ENCODE measurements around the gene SLC22A13. TPM values are rescaled to one million over a fixed set of nuclear protein-coding genes. Genes with fewer than 3 reads are reported as not detected.
A peak's percentile ranks its signal among the peaks of the same experiment; 100 is the strongest.

Gene SLC22A13
- total RNA-seq, 3 donors from 2014 or later, result 0.27 to 0.53 (median 0.29) TPM

DNA sequence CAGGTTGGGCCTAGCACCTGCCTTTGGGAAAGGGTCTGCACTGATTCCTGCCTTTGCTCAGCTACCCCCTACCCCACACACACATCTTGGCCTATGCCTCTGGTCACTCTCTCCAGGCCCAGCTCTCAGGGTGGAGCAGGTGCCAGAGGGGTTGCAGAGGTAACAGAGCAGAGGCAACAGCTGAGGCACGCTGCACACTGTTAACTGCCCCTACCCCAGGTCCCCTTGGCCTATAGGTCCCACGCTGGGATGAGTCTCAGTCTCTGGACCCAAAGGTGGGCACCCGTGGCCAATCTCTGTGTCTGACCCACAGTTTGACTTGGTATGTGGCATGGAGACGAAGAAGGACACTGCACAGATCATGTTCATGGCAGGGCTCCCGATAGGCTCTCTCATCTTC is 41.3 kb downstream of the SLC22A13 start:
- no peaks in the 10 kb centered on the region for H3K9me3 Mint-ChIP-seq
- ATAC-seq, result no peak
- H3K4me3 Mint-ChIP-seq, result no peak overlapping the region
- no peaks in the 10 kb centered on the region for H3K4me1 Mint-ChIP-seq (ENCODE audit: low read depth)
- no peaks in the 10 kb centered on the region for H3K27me3 Mint-ChIP-seq (ENCODE audit: low read depth)
- no peaks in the 10 kb centered on the region for H3K36me3 Mint-ChIP-seq (ENCODE audit: insufficient read depth)
- DNase-seq, result no peak

DNA sequence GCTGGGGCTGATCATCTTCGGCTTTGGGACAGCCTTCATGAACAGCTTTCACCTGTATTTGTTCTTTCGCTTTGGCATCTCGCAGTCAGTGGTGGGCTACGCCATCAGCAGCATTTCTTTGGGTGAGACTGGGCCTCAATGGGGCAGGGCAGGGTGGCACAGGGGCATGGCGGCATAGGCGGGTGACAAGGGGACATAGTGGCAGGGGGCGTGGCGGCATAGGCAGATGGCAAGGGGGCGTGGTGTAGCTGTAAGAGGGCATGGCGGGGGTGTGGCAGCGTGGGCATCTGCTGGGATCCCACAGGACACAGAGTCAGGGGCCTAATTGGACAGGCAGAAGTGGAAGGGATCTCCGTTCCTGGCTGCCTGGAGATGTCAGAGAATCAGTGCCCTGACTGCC is 42.0 kb downstream of the SLC22A13 start:
- ATAC-seq (no peak), DNase-seq (no peak)
- H3K4me1 Mint-ChIP-seq (ENCODE audit: low read depth), result no peaks in the 10 kb centered on the region
- H3K36me3 Mint-ChIP-seq (ENCODE audit: insufficient read depth), result no peaks in the 10 kb centered on the region
- H3K27me3 Mint-ChIP-seq (ENCODE audit: low read depth), result peaks cover 3% of the 10 kb centered on the region
- H3K9me3 Mint-ChIP-seq, result no peaks in the 10 kb centered on the region
- no peak overlapping the region for H3K4me3 Mint-ChIP-seq

DNA sequence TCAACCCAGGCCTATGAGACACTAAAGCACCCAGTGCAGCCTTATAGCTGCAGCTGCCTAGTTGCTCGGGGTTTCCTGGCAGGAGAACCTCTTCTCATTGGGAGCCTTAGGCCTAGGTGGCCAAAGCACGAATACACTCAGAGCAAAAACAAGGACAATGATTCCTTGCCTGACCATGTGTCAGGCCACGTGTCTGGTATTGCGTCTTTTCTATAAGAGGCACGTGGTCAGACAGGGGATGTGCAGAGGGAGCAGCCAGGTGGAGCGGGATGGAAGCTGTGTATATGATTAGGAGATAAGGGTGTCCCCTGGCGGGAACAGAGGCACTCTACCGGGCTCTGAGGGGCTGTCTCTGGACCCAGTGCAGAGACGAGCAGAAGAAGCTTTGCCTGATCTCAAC is 42.8 kb downstream of the SLC22A13 start:
- H3K4me1 Mint-ChIP-seq (ENCODE audit: low read depth), result no peaks in the 10 kb centered on the region
- H3K27me3 Mint-ChIP-seq (ENCODE audit: low read depth), result peaks cover 3% of the 10 kb centered on the region
- DNase-seq (no peak), ATAC-seq (no peak)
- H3K36me3 Mint-ChIP-seq (ENCODE audit: insufficient read depth), result no peaks in the 10 kb centered on the region
- H3K9me3 Mint-ChIP-seq, result no peaks in the 10 kb centered on the region
- no peak overlapping the region for H3K4me3 Mint-ChIP-seq

DNA sequence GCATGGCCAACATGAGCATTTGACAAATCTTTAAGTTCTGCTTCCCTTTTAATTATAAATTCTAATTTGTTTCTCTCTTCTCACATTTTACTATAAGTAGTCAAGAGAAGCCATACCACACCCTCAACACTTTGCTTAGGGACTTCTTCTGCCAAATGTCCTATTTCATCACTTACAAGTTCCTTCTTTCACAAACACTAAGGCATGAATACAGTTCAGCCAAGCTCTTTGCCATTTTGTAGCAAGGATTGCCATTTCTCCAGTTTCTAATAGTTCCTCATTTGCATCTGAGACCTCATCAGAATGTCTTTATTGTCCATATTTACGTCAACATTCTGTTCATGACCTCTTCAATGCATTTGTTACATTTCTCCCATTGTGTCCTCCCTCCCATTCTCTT is 45.9 kb downstream of the SLC22A13 start:
- Mint-ChIP-seq H3K4me3 (no peak overlapping the region), H3K4me1 (ENCODE audit: low read depth) (no peaks in the 10 kb centered on the region), H3K27me3 (ENCODE audit: low read depth) (peaks cover 3% of the 10 kb centered on the region), H3K36me3 (ENCODE audit: insufficient read depth) (no peaks in the 10 kb centered on the region), H3K9me3 (no peaks in the 10 kb centered on the region)
- ATAC-seq, result no peak
- DNase-seq, result no peak

DNA sequence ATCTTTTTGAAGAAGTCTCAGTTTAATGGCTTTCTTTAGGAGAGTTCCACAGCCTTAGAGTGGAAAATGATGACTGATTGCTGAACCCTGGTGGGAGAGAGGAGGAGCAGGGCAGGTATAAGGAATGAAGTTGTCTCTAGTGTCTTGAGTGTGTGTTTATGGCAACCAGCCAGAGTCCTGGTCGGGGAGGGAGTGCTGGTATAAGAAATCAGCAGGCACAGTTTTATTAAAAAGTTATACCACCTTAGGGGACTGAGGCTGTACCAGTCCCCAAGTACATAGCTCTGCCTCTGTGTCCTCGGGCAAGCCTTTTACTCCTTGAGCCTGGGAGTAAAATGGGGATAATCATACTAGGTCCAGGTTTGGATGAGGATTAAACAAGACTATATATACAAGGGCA is 46.3 kb downstream of the SLC22A13 start:
- DNase-seq (no peak), ATAC-seq (no peak)
- Mint-ChIP-seq H3K9me3 (no peaks in the 10 kb centered on the region), H3K27me3 (ENCODE audit: low read depth) (peaks cover 3% of the 10 kb centered on the region), H3K4me3 (no peak overlapping the region), H3K36me3 (ENCODE audit: insufficient read depth) (no peaks in the 10 kb centered on the region), H3K4me1 (ENCODE audit: low read depth) (no peaks in the 10 kb centered on the region)

DNA sequence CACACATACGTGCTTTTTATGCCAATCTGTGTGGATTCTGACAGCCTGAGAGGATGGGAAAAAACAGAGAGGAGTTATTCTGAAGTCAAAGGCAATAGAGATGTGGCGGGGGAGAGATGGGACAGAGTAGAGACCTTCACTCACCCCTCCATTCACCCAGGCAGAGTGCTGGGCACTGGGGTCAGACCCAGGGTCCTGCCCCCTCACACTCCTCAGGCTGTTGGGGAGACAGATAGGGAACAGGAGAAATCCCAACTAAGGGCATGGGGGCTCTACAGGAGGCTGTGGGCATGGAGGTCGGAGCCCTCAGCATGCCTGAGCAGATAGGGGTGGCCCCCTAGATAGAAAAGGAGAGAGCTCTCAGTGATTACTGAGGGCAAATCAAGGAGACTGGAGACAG is 46.7 kb downstream of the SLC22A13 start:
- Mint-ChIP-seq H3K36me3 (ENCODE audit: insufficient read depth) (no peaks in the 10 kb centered on the region), H3K4me3 (no peak overlapping the region), H3K4me1 (ENCODE audit: low read depth) (no peaks in the 10 kb centered on the region), H3K27me3 (ENCODE audit: low read depth) (peaks cover 3% of the 10 kb centered on the region), H3K9me3 (no peaks in the 10 kb centered on the region)
- ATAC-seq (no peak), DNase-seq (no peak)

DNA sequence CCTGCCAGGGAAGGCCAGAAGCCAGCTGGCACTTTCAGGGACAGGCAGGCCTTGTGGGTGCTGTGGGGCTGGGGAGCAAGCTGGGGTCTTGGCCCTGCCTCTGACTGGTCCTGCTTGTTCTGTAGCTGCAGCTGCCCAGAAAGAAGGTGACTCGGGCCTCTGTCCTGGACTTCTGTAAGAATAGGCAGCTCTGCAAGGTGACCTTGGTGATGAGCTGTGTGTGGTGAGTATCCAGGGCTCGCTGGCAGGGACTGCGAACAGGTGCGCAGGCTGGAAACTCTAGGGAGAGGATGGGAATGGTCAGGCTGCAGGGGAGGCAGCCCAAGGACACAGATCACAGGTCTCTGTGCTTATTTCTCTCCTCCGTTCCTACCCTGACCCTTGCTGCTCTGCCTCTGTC is 47.7 kb downstream of the SLC22A13 start:
- ATAC-seq (no peak), DNase-seq (no peak)
- H3K9me3 Mint-ChIP-seq, result no peaks in the 10 kb centered on the region
- H3K4me1 Mint-ChIP-seq (ENCODE audit: low read depth), result no peaks in the 10 kb centered on the region
- peaks cover 3% of the 10 kb centered on the region for H3K27me3 Mint-ChIP-seq (ENCODE audit: low read depth)
- H3K36me3 Mint-ChIP-seq (ENCODE audit: insufficient read depth), result no peaks in the 10 kb centered on the region
- no peak overlapping the region for H3K4me3 Mint-ChIP-seq

DNA sequence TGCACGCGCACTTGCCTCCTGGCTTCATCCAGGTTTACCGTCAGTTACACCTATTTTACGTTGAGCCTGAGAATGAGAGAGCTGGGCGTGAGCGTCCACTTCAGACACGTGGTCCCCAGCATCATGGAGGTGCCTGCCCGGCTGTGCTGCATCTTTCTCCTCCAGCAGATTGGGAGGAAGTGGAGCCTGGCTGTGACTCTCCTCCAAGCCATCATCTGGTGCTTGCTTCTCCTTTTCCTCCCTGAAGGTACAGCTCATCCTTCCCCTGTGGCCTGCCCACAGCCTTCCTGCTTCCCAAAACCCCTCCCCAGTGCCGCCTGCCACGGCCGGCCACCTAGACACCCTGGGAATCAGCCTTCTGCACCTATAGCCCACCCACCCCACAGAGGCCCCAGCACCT is 48.1 kb downstream of the SLC22A13 start:
- Mint-ChIP-seq H3K4me1 (ENCODE audit: low read depth) (no peaks in the 10 kb centered on the region), H3K4me3 (no peak overlapping the region), H3K36me3 (ENCODE audit: insufficient read depth) (no peaks in the 10 kb centered on the region), H3K27me3 (ENCODE audit: low read depth) (peaks cover 3% of the 10 kb centered on the region), H3K9me3 (no peaks in the 10 kb centered on the region)
- ATAC-seq, result no peak
- DNase-seq, result no peak

DNA sequence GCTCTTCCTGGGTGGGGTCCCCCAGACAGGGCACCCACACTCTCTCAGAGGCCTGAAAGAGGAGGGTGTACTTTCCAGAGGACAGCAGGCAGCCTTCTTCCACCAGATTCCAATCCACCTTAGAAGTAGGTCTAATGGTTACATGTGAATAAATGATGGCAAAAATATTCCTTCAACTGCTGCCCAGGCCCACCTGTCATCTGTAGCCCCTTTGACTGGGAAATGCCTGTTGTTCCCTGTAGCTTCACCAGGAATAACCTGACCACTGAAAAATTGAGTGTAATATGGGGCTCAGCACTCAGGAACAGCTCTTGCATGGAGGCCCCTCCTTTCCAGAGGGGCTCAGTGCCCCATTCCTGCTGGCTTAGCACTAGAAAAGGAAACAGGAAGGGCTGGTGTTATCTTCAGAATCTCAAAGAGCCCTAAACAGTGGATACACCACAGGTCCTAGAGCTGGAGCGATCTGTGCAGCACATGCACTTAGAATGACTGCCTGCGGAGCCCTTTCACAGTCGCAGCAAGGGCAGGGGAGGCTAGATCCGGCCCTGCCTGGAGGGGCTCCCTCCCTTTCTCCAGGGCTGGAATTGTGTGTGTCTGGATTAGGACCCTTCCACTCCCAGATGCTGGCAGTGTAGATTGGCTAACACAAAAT is 48.6 kb downstream of the SLC22A13 start:
- H3K9me3 Mint-ChIP-seq, result no peaks in the 10 kb centered on the region
- DNase-seq (no peak), ATAC-seq (no peak)
- H3K4me3 Mint-ChIP-seq, result no peak overlapping the region
- H3K27me3 Mint-ChIP-seq (ENCODE audit: low read depth), result peaks cover 3% of the 10 kb centered on the region
- H3K36me3 Mint-ChIP-seq (ENCODE audit: insufficient read depth), result no peaks in the 10 kb centered on the region
- no peaks in the 10 kb centered on the region for H3K4me1 Mint-ChIP-seq (ENCODE audit: low read depth)

DNA sequence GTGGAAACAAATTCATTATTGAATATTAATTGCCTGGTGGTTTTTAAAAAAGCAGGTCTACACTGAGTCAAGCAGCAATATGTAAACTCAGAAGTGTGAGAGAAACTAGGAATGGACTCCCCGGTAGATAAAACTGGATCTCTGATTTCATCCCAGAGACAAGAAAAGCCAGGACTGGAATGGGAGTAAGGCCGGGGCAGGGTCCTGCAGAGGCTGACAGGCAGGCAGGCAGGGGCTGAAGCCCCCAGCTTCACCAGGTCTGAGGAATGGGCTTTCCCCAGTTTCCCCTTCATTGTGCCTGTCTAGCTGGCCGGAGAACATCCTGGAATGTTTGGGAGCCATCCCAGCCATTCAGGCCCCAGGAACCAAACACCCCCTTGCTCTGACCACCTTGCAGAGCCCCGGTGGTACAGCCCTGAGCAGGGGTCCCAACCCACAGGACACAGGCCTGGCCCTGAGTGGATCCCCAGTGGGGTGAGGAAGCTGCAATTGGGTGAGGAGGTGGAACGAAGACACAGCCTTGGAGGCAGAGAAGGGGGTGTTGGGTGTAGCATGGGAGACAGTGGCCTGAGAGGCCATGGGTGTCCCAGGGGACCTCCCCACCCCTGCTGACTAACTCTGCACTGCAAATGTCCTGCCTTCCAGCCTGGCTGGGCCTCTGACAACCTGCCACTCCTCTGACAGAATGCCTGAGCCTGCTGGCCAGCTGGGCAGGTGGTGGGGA is 49.3 kb downstream of the SLC22A13 start:
- H3K27me3 Mint-ChIP-seq (ENCODE audit: low read depth), result peaks cover 3% of the 10 kb centered on the region
- no peak for ATAC-seq

DNA sequence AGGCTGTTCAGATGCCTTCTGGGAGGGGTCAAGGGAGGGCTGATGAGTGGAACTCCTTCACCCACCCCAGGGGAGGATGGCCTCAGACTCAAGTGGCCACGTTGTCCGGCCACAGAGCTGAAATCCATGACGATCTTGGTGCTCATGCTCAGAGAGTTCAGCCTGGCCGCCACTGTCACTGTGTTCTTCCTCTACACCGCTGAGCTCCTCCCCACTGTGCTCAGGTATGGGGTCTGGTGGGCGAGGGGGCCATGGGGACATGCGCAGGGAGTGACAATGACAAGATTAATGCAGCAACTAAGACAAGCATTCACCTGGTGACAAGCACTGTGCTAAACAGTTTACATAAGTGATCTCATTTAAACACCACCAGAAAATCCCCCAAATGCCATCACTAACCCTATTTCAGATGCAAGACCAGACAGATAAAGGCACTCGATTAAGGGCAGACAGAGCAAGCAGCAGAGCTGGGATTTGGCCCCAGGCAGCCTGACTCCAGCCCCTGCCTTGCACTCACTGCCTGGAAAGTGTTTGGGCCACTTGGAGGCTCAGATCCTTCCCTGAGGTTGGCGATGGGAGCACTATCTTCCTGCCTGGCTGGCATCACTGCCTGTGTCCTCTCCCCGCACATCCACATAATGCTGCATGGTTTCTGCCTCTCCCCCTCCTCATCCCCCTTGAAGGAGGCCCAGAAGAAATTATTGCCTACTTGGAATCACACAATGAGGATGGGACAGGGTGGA is 50.0 kb downstream of the SLC22A13 start:
- peaks cover 3% of the 10 kb centered on the region for H3K27me3 Mint-ChIP-seq (ENCODE audit: low read depth)
- no peak overlapping the region for H3K4me3 Mint-ChIP-seq
- no peaks in the 10 kb centered on the region for H3K36me3 Mint-ChIP-seq (ENCODE audit: insufficient read depth)
- no peak for DNase-seq
- no peaks in the 10 kb centered on the region for H3K9me3 Mint-ChIP-seq
- H3K4me1 Mint-ChIP-seq (ENCODE audit: low read depth), result no peaks in the 10 kb centered on the region
- no peak for ATAC-seq

More for the DNA sequence above, 49.3 kb downstream of the SLC22A13 start:
- Mint-ChIP-seq H3K9me3 (no peaks in the 10 kb centered on the region), H3K36me3 (ENCODE audit: insufficient read depth) (no peaks in the 10 kb centered on the region), H3K4me1 (ENCODE audit: low read depth) (no peaks in the 10 kb centered on the region), H3K4me3 (no peak overlapping the region)
- no peak for DNase-seq

DNA sequence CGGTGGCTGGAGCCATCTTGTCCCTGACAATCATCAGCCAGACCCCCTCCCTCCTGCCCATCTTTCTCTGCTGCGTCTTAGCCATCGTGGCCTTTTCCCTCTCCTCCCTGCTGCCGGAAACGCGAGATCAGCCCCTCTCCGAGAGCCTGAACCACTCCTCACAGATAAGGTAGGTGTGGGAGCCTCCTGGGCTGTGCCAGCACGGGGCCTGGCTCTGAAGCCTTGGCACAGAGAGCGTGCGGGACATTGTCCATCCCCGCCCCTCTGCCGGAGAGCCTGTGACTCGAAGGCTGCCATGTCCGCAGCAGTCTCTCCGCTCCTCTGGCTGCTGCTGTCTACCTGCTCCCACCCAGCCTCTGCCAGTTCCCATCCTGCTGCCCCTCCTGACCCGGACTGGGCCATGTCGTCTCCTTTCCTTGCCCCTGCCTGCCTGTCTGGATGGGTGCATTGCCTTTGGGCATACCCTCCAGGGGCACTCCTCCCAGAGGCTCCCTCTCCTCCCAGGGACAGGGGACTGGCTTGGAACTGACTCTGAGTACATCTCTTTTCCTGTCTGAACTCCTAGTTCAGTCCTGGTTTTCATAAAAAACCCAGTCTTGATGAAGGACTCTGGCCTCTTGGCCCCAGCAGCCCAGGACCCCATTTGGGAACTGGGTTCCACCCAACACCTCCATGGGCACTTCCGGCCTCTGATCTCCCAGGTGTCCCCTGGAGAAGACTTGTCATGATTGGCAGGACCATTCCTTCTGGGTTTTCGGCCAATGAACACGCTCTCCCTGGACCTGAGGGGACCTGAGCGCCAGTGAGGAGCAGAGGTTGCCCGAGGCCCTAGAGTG is 51.0 kb downstream of the SLC22A13 start:
- Mint-ChIP-seq H3K27me3 (ENCODE audit: low read depth) (peaks cover 3% of the 10 kb centered on the region), H3K36me3 (ENCODE audit: insufficient read depth) (no peaks in the 10 kb centered on the region), H3K4me3 (no peak overlapping the region), H3K4me1 (ENCODE audit: low read depth) (no peaks in the 10 kb centered on the region), H3K9me3 (no peaks in the 10 kb centered on the region)
- DNase-seq (no peak), ATAC-seq (peak in 1 of 2 donors; percentile 18)

DNA sequence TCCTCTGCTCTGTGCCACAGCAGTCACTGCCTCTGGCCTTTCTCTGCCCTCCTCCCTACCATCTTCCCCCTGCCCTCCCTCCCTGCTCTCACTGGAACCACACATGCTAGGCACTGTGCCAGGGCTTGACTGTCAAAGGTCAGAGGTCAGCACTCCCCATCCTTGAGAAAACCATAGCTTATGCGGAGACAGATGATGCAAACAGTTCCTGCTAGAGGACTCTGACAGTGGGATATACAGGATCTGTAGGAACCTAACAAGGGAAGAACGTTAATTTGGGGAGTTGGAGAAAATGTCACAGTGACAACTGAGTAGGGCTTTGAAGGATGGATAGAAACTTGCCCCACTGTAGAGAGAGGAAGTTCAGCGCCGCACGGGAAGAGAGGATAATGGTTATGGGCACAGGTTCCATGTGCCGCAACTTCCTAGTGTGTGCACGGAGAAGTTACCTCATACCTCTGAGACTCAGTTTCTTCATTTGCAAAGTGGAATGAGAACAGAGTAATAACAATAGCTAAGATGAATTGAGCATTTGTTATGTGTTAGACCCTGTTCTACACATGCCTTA is 51.7 kb downstream of the SLC22A13 start:
- H3K36me3 Mint-ChIP-seq (ENCODE audit: insufficient read depth), result no peaks in the 10 kb centered on the region
- H3K27me3 Mint-ChIP-seq (ENCODE audit: low read depth), result peaks cover 3% of the 10 kb centered on the region
- ATAC-seq, result no peak
- no peaks in the 10 kb centered on the region for H3K9me3 Mint-ChIP-seq
- no peak for DNase-seq
- H3K4me1 Mint-ChIP-seq (ENCODE audit: low read depth), result no peaks in the 10 kb centered on the region
- H3K4me3 Mint-ChIP-seq, result no peak overlapping the region

Measured in activated T-cell treated with anti-CD3 and anti-CD28 coated beads, Interleukin-2, amount 50 U/mL, for 4 hours (primary cell).